Measurements from ENCODE around the gene SOX9. TPM values are rescaled to one million over a fixed set of nuclear protein-coding genes. Genes with fewer than 3 reads are reported as not detected.
A peak's percentile ranks its signal among the peaks of the same experiment; 100 is the strongest.

The SOX9 gene
- total and polyA plus RNA-seq, 2 of the 8 experiments (the other 6 are each of a cell fraction or from before 2014, with no cell fraction given), result 1.9 to 4.9 TPM

DNA sequence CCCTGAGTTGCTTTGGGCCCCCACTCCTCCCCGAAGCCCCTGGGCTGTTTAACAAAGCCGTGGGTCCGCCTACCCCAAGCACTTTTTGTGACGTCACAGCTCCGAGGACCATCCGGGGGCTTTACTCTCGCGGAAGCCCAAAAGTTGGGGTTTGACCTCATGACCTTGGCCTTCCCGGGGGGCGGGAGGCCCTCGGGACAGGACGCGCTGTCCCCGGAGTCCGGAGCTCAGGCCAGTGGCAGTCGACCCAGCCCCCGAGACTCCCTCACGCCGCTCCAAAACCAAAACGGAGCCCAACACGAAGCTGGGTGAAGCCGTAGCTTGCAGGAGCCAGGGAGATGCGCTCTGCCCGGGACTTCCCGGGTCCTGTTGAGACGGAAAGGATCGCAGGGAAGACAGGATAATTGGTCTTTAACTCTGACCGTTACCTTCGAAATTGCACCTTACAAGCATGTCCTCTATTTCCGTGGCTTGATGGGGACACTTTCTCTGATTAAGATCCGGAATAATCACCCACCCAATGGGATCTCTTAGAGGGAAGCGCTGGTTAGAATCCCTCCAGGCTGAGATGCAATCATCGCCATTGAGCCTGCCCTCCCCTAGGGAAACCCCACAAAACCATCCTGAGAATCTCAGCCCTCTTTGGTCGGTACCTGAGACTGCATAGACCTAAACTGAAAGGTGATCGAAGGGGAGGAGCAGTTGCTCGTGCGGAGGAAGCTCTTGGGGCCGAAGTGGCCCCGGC, 4.9 kb upstream of the SOX9 start:
- 2% methylated on average over 30 of the region's 39 CpGs; no CpG with 5 or more reads in 1 of the 2 experiments for WGBS, 2 experiments (ENCODE audit: extremely low coverage in 1 of 2, insufficient coverage in 1 of 2, insufficient read length in 1 of 2, insufficient replicate concordance in 2 of 2, low coverage in 1 of 2, low lambda C conversion rate in 2 of 2, missing lambda C conversion rate in 1 of 2)
- Histone ChIP-seq H4K20me1 (replicated peaks in 1 of 2; ENCODE audit: control insufficient read depth in 1 of 2, insufficient read depth in 2 of 2, low read length in 2 of 2) (peaks cover 0 to 3% of the 10 kb centered on the region in 2 experiments), H3K23ac (ENCODE audit: insufficient read length) (no peak overlapping the region), H3K18ac (ENCODE audit: extremely low read depth, low read length) (peak overlapping the region; percentile 72; the same call in 1 of the 2 replicates), H3K79me1 (ENCODE audit: low read depth, low read length) (no peaks in the 10 kb centered on the region), H3K79me2 (ENCODE audit: control insufficient read depth in 1 of 2, insufficient read depth in 2 of 2, low read length in 2 of 2) (no peaks in the 10 kb centered on the region), H3K9ac (replicated peaks in 1 of 4; ENCODE audit: extremely low read depth in 1 of 4, low read depth in 3 of 4, low read length in 3 of 4) (no peak overlapping the region; a peak in 1 of 7 replicates), H2BK12ac (ENCODE audit: low read depth, low read length) (no peak overlapping the region), H3K14ac (ENCODE audit: insufficient read length) (no peak overlapping the region), H4K91ac (replicated peaks; ENCODE audit: insufficient read length, low read length) (peak overlapping the region; percentile 17), H3K36me3 (ENCODE audit: control insufficient read depth in 2 of 4, insufficient read depth in 4 of 4, low read length in 3 of 4) (no peaks in the 10 kb centered on the region), H3K4ac (replicated peaks; ENCODE audit: insufficient read length, low read depth, low read length) (peak overlapping the region; percentile 45), H2BK15ac (ENCODE audit: low read length) (no peak overlapping the region), H2AK5ac (ENCODE audit: low read depth, low read length) (no peak overlapping the region), H2BK5ac (ENCODE audit: low read depth, low read length) (peak overlapping the region; percentile 48; the same call in 1 of the 2 replicates), H3K4me1 (replicated peaks in 1 of 4; ENCODE audit: control insufficient read depth in 3 of 4, insufficient read depth in 4 of 4, low read length in 3 of 4) (peaks cover 2 to 16% (median 13%) of the 10 kb centered on the region in 4 experiments), H3K56ac (replicated peaks; ENCODE audit: insufficient read length, low read depth, low read length) (no peak overlapping the region), H3K4me2 (ENCODE audit: insufficient read depth in 1 of 2, low read depth in 2 of 2, low read length in 2 of 2) (peak overlapping the region; percentile 74 to 77), H3K4me3 (ENCODE audit: extremely low read depth in 1 of 4, insufficient read depth in 2 of 4, low read depth in 3 of 4, low read length in 4 of 4) (peak overlapping the region; percentile 34 to 60 (median 48)), H4K5ac (ENCODE audit: insufficient read length, low read depth, low read length) (no peak overlapping the region), H3K23me2 (ENCODE audit: low read depth, low read length) (peaks cover 25% of the 10 kb centered on the region; the same call in 1 of the 2 replicates), H3K27me3 (replicated peaks in 1 of 4; ENCODE audit: control insufficient read depth in 3 of 4, extremely low read depth in 1 of 4, insufficient read depth in 3 of 4, low read length in 3 of 4) (peaks cover 33 to 68% (median 58%) of the 10 kb centered on the region in 4 experiments), H2AFZ (ENCODE audit: low read length) (peak overlapping the region; percentile 19; the same call in 1 of the 2 replicates), H3K9me3 (ENCODE audit: insufficient read depth in 2 of 2, low read depth in 1 of 2, low read length in 1 of 2) (no peaks in the 10 kb centered on the region), H4K8ac (ENCODE audit: extremely low read depth, insufficient read depth, low read length) (peak overlapping the region; percentile 62), H3K27ac (ENCODE audit: low read depth, low read length) (no peak overlapping the region), H2BK120ac (replicated peaks; ENCODE audit: low read depth, low read length) (no peak overlapping the region), H2BK20ac (ENCODE audit: low read length) (no peak overlapping the region)
- CTCF ChIA-PET (ENCODE audit: partially characterized antibody), result interaction anchor here (0.5 to 3.0 kb wide), 14 partner anchors 30 to 642 kb away, joined by 3 to 12 read pairs (median 3); no protein-coding TSS in a partner anchor
- POLR2A ChIA-PET (ENCODE audit: partially characterized antibody), result interaction anchor here (1.1 kb wide), 1 partner anchor 121 kb away, joined by 3 read pairs; no protein-coding TSS in a partner anchor
- no peak for FAIRE-seq
- peak in 1 of 2 experiments; percentile 73 for DNase-seq (ENCODE audit: low read depth in 1 of 2, low spot score in 2 of 2)
- TF ChIP-seq EZH2 (IDR thresholded peaks at IDR 0.05; ENCODE audit: low read depth, low read length, severe bottlenecking) (no peak), JUN (IDR thresholded peaks at IDR 0.05; ENCODE audit: low read depth, low read length) (no peak), CREB1 (IDR thresholded peaks at IDR 0.05) (peak; percentile 53), RFX5 (IDR thresholded peaks at IDR 0.05; ENCODE audit: borderline replicate concordance, low read depth, low read length) (no peak), GTF2F1 (IDR thresholded peaks at IDR 0.05; ENCODE audit: borderline replicate concordance, low read depth, low read length) (no peak), CHD2 (IDR thresholded peaks at IDR 0.05; ENCODE audit: low read length) (no peak), SIX5 (IDR thresholded peaks at IDR 0.05; ENCODE audit: low read depth, low read length) (no peak), CTBP2 (IDR thresholded peaks at IDR 0.05; ENCODE audit: borderline replicate concordance, insufficient read depth, insufficient read length, low read length) (no peak), KDM5A (IDR thresholded peaks at IDR 0.05; ENCODE audit: low read length) (no peak), RNF2 (IDR thresholded peaks at IDR 0.05; ENCODE audit: borderline replicate concordance, low read depth, low read length, missing control alignments, poor library complexity, severe bottlenecking) (no peak), MAFK (IDR thresholded peaks at IDR 0.05; ENCODE audit: low read depth, low read length) (no peak), POLR2AphosphoS5 (IDR thresholded peaks at IDR 0.05; ENCODE audit: low read depth, low read length) (no peak)
